HG02763 (cell line): ENCODE results near the gene ACYP1.

Experiments used
- ATAC-seq: cut with Tn5 transposase; IDR thresholded peaks from one replicate; pipeline ENCODE4 v1.9.1; 2021; ENCODE audit warnings: mild to moderate bottlenecking, moderate library complexity; ENCODE audit not compliant: unreplicated experiment

The ACYP1 gene

DNA sequence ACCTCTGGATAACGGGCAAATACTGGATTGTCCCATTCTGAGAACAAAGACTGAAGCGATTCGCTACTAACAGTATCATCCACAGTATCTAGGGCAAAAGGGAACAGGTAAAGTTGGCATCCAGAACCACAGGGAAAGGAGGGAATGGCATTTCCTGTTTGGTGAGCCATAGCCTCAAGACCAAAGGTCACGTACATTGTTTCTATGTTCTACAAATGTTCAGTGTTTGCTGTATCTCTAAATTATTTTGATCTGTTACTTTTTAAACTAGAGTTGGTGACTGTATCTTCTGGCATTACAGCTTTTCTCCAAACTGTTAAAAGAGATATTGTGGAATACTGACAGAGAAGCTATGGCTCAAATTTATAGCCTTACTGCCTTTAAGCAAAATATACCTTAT lies 22.2 kb downstream of the ACYP1 start:
- ATAC-seq: no peak

DNA sequence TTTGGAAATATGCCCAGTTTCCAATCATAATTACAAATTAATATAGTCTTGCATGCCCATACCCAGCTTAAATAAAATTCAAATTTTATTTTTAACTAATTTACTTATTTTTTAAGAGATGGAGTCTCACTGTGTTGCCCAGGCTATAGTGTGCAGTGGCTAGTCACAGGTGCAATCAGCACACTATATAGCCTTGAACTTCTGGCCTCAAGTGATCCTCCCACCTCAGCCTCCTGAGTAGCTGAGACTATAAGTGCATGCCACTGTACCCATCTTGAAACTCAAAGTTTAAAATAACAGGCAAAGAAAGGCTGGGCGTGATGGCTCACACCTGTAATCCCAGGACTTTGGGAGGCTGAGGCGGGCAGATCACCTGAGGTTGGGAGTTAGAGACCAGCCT lies 22.9 kb downstream of the ACYP1 start:
- no peak for ATAC-seq

DNA sequence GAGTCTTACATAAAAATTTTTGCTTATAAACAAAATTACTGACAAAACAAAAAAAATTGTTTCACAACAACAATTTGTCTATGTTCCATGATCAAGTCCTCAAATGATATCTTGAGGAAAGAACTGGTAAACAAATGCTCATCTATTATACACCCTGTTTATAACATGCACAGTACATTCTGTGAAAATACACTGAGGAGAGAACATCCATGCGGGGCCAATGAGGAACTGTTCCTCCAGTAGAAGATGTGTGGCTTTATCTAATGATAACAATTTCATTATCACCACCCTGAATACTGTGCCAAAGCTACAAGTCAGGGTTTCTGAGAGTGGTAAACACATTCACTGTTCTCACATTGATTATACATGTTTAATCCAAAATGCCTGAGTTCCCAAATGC lies 23.3 kb downstream of the ACYP1 start:
- ATAC-seq: no peak

DNA sequence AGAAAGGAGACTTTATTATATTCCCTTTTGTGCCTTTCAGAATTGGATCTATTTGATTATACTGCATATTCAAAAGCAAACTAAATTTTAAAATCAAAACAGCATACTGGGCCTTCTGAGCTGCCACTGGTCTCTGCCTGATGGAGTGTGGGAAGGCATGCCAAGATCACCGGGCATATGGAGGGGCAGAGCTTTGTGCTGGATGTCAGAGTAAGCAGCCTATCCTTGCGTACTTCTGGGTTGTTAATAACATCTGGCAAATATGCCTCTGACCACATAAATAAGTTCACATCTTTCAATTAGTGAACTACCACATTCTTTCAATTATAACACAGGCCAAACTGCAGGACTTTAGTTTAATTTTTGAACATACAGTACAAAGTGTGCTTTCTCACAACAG lies 30.9 kb downstream of the ACYP1 start:
- ATAC-seq: no peak

DNA sequence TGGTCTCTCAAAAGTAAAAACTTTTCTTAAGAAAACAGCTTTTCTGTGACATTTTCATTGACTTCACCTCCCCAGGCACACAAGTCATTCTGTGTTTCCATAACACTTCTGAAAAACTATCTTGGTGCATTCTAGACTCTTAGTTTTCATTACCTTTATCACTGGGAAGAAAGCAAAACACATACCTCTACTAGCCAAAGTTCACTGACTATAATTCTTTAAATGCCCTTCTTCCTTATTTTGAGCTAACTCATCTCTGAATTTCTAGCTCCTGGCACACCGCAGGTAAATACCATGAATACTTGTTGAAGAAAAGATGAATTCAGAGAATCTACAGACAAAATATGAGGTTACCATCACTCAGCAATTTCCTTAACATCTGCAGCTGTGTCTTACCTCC lies 33.7 kb downstream of the ACYP1 start:
- no peak for ATAC-seq

DNA sequence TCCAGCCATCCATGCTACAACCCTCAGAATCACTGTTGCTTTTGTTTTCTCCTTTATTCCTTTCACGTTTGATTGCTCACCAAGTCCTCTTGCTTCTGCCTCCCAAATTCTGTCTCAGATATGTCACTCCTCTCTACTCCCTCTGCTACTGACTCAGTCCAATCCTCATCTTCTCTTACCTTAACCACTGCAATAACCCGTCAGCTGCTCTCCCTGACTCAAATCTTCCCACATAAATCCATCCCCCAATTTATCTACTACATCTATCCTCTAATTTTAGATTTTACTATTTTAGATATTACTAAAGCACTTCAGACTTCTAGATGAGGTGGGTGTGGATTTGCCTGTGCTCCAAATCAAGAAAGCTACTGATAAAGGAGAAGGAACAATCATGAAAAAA lies 37.9 kb downstream of the ACYP1 start:
- ATAC-seq: no peak

DNA sequence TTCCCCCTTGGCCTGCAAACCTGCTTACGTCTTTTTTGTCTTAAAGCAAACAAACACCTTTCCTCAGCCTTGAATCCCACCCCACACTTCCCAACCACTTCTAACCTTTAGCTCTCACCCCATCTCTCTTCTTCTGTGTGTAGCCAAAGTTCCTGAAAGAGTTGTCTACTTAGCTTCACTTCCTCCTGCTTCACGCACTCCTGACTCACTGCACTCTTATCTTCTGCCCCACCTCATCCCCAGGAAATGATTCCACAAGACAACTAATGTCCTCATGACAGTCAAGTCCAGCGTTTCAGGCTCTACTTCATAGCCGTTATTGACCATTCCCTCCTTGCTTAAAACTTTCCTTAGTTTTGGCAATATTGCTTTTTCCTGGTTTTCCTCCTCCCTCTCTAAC lies 38.7 kb downstream of the ACYP1 start:
- ATAC-seq: no peak

DNA sequence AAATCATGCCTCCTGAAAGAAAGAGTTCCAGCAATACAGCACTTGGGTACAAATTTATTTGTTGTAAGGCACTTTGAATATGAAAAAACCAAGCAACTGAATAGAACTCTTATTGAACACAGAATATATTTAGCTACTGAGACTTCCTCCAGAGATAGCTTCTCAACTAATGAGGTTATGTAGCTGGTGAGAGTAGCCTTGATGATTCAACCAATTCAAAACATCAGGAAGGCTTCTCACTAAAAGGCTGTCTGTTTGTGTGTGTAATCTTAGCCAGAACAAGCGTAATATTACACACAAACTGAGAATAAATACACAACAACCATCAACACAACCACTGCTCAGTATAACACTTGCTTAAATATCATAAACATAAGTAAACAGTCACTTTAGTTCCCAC lies 40.7 kb downstream of the ACYP1 start:
- ATAC-seq: no peak

DNA sequence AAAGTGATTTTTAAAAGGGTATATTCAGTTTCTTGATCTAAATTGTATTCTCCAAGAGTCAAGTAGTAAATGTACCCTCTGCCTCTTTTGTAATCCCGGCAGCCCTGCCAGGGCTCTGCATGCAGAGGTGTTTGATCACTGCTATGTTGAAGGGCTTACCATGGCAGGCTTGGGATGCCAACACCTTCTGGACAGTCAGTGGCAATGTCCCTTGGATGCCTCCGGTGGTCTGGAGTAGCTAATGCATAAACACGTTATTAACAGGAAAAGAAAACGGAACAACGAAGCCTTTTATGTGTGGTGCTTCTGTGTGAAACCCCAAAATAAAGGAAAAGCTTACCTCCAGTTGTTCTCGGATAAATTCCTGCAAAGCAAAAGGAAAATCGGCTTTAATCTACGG lies 41.2 kb downstream of the ACYP1 start:
- no peak for ATAC-seq

DNA sequence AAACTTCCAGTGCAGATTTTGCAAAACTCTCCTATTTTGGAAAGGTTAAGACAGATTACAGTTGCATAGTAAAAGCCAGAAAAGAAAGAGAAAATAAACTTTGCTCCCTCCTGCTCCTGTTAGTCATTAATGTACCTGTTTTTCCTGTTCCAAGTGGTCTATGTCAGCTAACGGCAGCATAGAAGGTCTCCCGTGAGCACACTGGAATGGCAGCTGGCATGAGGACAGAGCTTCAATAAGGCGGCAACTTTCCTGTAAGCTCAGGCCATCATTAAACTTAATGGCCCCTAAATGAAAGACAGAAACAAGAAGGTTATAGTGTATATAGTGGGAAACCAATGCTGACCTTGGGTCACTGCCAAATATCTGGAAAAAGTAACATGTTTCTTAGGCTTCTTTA lies 45.1 kb downstream of the ACYP1 start:
- no peak for ATAC-seq

DNA sequence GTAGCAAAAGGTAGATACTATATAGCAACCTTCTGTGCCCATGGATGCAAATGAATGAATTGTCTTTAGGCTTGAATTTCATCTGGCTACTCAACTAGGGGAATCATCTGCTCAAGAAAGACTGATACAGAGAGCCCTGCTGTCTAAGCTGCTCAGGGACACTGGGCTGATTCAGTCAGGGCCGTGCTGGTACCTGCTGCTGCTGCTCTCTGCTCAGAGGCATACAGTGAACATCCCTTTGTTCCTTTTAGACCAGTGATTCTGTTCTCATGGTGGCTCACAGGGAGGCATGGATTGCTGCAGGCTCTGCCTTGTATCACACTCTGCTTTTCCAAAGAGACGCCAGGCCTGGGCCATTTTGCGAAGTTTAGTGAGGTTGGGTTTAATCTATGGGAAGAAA lies 47.0 kb downstream of the ACYP1 start:
- ATAC-seq: no peak

DNA sequence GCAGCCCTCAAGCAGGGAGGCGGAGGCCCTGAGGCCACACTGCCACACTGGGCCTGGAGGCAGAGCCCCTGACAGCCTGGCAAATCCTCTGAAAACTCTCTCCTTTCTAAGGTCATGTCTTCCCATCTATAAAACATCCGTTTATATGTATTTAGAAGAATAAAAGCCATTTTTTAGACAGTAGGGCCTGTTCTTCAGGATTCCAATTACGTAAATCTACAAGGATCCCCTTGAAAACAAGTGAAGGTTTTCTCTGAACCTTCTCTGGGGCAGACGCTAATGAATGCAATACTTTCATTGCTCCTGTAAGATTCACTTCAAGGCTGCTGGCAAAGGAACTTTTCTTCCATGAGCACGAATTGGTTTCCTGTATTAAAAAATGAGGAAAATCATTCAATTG lies 48.3 kb downstream of the ACYP1 start:
- ATAC-seq: no peak

DNA sequence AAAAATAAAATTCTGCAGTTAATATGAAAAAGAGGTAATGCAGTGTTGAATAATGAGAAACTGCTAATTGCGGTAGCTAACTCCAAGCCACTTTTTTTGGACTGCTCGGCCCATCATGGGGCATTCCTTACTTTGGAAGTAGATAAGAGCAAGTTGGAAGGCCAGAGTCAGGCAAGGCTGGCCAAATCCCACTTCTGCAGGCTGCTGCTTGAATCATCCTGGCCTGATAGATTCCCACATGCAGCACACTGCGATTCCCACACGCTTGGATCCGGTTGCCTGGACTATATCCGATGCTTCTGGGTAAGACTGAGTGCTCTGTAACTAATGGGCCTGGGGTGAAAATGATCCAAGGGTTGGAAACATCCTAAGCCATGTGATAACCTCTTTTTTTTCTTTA lies 50.5 kb downstream of the ACYP1 start:
- ATAC-seq: no peak

DNA sequence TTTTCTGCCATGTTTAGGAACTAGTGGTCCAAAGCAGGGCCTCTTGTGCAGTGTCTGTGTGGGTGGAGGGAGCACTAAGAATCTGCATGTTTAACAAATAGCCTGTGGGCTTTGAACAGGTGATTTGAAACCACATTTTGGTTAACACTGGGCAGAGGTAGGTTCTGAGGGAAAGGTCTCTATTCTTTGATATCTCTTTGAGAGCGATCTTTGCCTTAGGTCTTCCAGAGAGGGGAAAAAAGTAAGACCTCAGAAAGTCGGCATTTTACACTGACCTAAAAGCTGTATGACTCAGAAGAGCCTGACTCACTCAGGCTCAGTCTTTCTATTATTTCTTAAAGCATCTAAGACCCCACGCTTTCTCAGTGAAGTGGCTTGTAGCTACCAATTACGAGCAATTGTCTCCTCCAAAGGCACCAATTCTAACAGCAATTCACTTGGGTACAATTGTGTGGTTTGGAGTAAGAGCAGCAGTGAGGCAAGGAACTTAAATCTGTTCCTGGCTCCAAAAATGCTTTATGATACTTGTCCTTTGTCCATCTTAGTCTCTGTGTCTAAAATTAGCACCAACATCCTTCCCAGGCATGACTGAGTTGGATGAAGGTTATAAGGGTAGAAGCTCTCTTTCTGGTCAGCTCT lies 52.3 kb downstream of the ACYP1 start:
- ATAC-seq: no peak

DNA sequence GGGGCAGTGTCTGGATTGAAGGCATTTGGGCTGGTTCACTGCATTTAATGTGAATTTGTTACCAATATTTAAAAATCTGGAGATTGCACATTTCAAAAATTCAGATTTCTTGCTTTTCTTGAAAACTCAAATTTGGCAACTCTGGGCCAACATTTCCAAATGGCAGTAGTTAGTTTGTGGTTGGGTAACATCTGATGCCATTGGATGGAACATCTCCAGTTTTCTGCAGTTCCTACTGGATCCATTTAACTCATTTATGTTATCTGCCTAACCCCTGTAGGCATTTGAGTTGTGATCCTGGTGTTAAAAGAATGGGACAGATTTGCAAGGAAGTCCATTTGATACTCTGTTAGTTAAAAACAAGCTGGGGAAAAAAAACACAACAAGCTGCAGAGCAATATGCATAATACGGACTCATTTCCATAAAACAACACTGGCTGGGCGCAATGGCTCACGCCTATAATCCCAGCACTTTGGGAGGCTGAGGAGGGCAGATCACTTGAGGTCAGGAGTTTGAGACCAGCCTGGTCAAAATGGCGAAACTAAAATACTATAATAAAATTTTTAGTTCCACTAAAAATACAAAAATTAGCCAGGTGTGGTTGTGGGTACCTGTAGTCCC lies 53.2 kb downstream of the ACYP1 start:
- no peak for ATAC-seq

DNA sequence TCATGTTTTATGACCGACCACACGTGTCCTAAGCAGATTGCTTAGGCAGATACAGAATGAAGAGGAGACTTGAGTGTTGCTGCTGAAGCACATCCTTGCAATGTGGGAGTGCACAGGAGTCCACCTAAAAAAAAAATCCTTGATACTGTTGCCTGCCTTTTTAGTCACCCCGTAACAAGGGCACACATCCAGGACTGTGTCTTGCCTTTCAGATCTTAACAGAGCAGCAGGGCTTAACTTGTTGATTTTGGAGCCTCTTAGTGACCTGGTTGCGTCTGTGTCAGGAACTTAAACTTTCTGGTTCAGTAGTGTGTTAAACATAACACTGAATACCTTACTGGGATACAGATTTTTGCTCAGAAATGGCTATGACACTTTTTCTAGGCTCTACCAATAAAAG lies 54.6 kb downstream of the ACYP1 start:
- ATAC-seq: no peak

DNA sequence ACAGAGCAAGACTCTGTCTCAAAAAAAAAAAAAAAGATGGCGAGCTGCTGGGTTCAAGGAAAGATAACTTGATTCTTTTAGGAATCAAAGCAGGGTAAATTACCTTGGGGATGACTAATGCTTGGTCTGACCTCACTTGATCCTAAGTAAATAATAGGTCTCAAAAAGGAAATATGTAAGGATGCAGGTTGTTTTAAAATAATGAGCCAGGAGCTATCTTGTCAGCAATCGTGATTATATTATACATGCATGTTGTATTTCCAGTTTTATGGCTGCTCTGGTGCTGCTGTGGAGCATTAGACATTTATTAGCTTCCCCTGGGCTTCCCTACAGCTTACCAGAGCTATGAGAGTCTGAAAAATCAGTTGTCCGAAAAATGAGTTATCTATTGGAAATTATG lies 58.5 kb downstream of the ACYP1 start:
- no peak for ATAC-seq

DNA sequence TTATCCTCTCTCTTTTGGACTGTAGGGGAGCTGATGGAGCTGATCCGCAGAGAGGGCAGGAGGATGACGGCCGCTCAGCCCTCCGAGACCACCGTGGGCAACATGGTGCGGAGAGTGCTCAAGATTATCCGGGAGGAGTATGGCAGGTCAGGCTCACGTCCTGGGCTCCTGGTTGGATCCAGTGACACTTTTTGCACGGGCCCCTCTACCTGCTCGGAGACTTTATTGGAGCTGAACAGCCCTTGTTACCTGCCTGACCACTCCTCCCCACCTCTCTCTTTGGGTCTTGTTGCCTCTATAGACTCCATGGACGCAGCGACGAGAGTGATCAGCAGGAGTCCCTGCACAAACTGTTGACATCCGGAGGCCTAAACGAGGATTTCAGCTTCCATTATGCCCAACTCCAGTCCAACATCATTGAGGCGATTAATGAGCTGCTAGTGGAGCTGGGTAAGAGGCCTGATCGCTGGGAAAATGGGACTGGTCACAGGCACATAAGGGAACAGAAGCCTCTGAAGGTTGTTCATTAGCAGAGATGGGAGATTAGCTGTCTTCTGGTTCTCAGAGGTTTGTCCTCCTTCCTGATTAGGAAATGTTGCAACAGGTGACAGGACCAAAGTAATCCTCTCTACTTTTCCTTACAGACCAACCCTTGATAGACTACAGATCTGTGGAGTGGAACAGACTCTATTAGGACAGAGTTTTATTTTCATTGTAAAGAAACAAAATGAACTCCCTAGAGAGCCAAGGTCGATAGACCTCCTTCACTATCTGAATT lies 60.4 kb downstream of the ACYP1 start:
- ATAC-seq: no peak
